Right ventricle myocardium inferior (tissue), 1 donor: ENCODE results near the gene ST8SIA3. TPM values are rescaled to one million over a fixed set of nuclear protein-coding genes. Genes with fewer than 3 reads are reported as not detected.

Source experiments
- ATAC-seq: fragments of 200-7000 bp; cut with Tn5 transposase; one replicate; pipeline ENCODE4 v1.9.1; 2020; ENCODE audit warnings: mild to moderate bottlenecking, moderate library complexity
- DNase-seq: peaks from one replicate; pipeline ENCODE4 v3.0.0; 2021; ENCODE audit errors: missing footprints
- intact Hi-C: fragments of 100-400 bp; cut with DNase I; formaldehyde crosslinking; loops from one replicate; pipeline ENCODE4 v1.11.0; 2022
- long read RNA-seq: library from polyadenylated mRNA; unstranded; transcript quantifications from one replicate; pipeline ENCODE4 v2.0.0, GENCODE V29; 2021
- total RNA-seq: library from RNA; stranded (reverse); fragmentation: NEBNext Ultra II Directional; extraction: Animal tissue kit (Norgen Biotek cat#: 25700); gene quantifications from one replicate; pipeline ENCODE4 v1.2.1, GENCODE V29; 2021
- donor health status: DM: no; HTN: yes; CAD: no; lungs with severe emphysema.

The ST8SIA3 gene, protein sequence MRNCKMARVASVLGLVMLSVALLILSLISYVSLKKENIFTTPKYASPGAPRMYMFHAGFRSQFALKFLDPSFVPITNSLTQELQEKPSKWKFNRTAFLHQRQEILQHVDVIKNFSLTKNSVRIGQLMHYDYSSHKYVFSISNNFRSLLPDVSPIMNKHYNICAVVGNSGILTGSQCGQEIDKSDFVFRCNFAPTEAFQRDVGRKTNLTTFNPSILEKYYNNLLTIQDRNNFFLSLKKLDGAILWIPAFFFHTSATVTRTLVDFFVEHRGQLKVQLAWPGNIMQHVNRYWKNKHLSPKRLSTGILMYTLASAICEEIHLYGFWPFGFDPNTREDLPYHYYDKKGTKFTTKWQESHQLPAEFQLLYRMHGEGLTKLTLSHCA
- not detected for total RNA-seq
- long read RNA-seq, result 0 reads

DNA sequence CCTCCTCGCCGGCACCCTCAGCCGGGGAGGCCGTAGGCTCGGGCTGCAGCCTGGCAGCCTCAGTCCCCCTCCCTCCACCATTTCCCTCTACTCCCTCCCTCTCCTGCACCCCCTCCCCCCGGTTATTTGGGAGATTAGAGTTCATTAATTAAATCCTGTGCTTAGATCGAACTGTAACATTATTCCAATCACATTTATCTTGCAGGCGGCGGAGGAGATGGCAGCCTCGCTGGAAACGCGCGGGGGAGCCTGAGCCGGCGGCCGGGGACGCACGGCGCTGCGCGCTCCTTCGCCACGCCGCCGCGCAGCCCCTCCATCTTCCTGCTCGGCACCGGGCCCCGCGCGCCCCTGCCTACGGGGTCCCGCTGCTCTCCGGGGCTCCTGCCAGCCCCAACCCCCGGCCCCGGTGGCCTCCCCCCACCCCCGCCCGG is at the start of gene ST8SIA3:
ST8SIA3 (plus strand) TSS at position 287 of the 431 bp plus-strand sequence. CDS start 290 bp downstream, outside the sequence.
- intact Hi-C loops, result no loop called here
- DNase-seq (no peak), ATAC-seq (no peak)

DNA sequence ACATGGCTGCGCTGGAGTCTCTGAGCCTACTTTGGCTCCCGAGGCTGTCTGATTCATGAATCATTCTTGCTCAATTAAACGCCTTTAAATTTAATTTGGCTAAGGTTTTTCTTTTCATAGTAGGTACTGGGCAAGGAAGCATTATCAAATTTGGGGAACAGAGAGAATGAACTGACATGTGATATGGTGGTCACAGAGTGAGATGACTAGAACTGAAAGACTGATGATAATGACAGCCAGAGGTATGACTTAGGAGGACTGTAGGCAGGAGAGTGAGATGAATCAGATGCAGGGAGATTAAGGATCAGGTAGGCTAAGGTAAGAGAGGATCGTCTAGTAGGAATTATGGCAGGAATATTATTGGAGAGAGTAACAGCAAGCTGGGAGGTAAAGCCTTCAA is 40.9 kb upstream of the ST8SIA3 start:
- DNase-seq (no peak), ATAC-seq (no peak)
- intact Hi-C loops, result no loop called here

DNA sequence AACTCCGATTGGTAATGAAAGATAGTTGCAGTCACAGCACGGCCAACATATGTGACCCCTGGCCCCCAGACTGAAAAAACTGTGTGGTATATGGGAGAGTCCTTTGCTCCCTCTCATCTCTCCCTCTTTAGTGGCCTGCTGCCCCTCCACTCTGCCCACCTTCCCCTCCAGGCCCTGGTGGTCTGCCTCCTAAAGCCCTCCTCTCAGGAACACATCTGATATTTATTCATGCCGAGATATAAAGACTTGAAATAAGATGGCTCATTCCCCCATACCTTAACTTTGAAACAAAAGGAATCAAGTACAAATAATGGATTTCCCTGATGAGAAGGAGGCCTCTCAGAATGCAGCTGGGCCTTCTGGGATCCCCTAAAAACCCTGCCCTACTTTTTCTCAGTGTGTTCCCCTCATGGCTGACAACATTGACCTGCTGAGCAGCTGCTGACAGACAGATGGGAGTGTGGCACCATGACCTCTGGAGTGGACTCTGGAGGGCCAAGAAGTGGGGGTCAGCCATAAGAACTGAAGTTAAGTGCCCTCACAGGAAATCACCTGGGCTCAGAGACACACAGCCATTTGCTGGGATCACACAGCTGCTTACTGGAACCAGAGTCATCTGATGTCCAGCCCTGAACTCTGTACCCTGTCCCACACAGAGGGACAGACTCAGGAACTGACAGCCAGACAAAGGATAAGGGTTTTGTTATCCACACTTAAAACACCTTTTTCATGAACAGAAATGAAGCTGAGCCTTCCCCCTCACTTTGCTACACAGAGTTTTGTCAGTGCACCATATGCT is 39.8 kb upstream of the ST8SIA3 start:
- DNase-seq, result no peak
- no peak for ATAC-seq
- intact Hi-C loops, result no loop called here

DNA sequence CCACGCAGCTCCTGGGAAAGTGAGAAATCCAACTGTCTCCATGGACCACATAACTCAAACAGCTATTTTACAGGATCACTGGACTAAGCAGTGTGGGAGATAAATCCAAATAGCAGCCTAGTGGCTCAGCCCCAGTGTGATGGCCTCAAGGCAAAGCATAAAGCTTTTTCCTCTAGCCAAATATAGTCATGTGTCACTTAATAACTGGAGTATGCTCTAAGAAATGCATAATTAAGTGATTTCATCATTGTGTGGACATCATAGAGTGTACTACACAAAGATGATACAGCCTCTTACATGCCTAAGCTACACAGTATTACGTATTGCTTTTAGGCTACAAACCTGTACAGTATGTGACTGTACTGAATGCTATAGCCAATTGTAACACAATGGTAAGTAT is 31.8 kb upstream of the ST8SIA3 start:
- intact Hi-C loops, result no loop called here
- ATAC-seq, result no peak

DNA sequence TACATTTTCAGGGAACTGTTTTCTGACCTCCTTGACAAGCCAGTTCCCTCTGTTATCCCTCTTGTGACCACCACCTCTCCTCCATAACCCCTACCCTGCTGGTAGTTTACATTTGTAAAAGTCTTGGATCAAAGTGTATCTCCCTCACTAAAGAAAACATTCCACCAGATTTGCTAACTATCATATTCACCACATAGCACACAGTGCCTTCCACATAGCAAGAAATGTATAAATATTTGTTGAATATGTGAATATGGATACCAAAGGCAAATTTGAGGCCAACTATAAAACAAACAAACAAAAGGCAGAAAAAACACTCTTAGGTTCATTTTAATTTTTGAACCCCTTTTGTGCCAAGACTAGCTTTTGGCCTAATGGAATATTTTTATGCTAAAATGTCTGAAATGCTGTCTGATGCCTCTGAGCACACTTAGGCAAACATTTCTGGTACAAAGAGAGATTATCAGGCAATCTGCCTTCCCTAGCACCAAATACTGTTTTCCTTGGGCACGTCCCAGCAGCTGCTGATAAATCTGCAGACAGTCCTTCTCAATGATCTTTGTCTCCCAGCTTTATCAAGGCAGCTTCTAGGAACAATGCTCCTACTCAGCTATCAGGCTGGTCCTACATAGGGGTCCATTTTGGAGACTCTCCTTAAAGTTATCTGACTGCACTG is 26.7 kb upstream of the ST8SIA3 start:
- ATAC-seq (no peak), DNase-seq (no peak)
- intact Hi-C loops, result no loop called here

More for the DNA sequence above, 31.8 kb upstream of the ST8SIA3 start:
- no peak for DNase-seq

DNA sequence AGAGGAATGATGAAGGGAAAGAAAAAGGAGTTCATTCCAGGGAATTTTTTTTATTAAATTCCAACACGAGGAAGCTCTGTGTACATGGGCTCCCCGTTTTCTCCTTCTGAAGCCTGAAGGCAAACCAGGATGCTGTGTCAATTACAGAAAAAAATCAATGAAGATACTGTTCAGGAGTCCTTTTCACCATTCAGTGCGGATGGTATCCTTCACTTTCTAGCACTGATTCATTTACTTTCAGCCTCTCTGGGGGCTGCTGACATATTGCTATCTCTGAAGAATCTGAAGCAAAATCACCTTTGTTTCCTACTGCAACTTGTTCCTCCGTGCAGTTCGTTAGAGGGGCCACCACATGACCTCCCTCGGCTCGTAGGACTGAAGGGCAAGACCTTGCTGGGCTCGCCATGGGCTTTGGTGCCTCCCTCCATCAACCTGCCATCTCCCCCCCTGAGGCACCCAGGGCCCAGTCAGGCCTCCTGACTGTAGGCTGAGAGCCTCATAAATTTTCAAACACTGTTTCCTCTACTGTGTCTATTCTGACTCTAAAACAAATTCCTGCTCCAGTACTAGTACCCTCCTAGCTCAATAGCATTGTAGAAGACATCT is 25.5 kb upstream of the ST8SIA3 start:
- intact Hi-C loops, result no loop called here

DNA sequence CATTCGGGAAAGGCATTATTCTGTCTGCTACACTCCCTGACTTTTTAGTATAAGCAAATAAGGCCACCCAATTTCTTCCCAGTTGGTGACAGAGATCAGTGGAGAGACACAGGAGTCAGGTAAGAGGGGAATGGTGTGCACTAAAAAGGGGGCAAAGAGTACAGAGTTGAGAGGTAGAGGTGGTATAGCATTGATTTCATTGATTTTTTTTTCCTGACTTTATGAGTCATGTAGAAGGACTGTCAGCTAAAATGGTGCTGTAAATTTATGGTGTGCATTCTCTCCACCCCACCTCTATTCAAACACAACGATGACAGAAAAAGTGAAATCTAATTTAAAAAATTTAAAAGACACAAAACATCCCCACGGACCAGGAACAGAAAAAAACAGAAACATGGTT is 23.7 kb upstream of the ST8SIA3 start:
- intact Hi-C loops, result no loop called here
- ATAC-seq (no peak), DNase-seq (no peak)

More for the DNA sequence above, 25.5 kb upstream of the ST8SIA3 start:
- DNase-seq (no peak), ATAC-seq (no peak)

DNA sequence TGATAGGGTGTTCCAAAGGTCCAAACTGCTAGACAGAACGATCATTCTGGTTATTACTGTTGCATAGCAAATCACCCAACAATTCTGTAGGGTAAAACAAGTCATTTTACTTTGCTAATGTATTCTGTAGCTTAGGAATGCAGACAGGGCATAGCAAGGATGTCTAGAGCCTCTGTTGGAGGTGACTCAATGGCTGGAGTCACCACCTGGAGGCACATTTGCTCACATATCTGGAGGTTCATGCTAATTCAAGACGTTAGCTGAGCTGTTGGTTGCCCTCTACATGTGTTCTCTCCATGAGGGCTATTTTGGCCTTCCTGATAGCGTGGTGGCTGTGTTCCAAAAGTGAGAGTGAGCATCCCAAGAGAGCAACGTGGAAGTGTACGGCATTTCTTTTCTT is 22.5 kb upstream of the ST8SIA3 start:
- DNase-seq (no peak), ATAC-seq (no peak)
- intact Hi-C loops, result no loop called here

DNA sequence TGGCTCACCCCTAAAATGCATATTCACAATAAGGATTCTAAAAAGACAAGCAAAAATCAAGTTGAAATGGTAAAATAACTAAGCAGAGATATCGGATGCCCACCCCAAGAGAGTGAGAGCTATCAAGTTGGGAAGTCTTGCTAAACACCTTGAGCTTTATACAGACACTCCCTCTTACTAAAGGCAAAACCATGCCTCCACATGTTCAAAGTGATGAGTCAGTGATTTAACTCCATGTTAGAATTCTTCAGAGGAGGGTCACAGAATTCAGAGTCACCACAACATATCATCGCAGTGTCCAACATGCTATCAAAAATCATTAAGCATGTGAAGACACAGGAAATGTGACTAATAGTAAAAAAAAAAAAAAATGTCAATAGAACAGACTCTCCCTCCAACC is 20.6 kb upstream of the ST8SIA3 start:
- no peak for DNase-seq
- no peak for ATAC-seq
- intact Hi-C loops, result no loop called here

DNA sequence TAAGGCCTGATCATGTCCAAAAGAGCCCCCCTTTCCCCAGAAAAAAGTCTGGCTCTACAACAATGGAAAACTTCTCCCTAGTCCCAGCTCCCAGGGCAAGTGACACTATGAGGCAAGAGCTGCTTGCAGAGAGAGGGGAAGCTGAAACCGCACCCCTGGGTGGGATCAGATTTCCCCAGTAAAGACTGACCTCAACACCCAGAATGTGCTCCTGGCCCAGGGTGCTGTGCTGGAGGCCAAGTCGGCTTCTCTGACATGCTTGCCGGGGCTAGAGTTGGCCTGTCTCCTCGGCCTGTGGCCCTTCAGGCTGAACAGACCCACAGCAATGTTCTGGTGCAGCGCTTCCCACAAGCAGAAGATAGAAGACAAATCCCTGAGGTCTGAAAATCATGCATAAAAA is 18.4 kb upstream of the ST8SIA3 start:
- DNase-seq (no peak), ATAC-seq (no peak)
- intact Hi-C loops, result no loop called here

DNA sequence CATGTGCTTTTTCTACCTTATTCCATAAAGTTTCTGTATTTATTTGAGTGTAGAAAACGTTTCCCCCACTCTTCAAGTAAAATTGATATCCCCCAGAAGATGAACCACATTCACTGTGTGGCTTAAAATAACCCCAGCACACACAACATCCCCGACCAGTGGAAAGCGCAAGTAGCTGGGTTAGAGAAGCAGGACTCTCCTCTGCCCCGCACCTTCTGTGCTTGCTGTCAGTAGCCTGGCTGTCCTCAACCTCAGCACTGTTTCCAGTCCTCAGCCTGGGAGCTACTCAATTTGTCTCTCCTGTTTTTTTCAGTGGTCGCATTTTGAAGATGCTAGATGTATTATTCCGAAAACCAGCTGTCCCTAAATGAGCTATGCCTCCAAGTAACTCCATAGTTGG is 18.0 kb upstream of the ST8SIA3 start:
- intact Hi-C loops, result no loop called here
- no peak for ATAC-seq
- no peak for DNase-seq

DNA sequence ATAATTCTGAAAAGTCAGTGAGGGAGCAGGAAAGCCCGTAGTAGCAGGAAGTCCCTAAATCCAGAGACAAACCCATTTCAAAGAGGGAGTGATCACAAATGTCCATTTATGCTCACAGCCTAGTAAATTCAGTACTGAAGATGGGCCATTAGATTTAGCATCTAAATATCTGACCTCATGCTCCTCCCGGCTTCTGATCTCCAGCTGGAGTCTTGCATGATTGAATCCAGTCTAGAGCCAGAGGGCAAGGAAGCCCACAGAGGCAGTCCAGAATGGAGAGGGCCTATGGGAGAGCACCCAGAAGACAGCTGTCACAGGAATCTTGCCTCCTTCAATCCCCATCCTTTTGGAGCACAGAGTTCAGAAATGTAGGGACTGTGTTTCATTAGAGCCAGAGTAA is 16.0 kb upstream of the ST8SIA3 start:
- DNase-seq (no peak), ATAC-seq (no peak)
- intact Hi-C loops, result no loop called here

DNA sequence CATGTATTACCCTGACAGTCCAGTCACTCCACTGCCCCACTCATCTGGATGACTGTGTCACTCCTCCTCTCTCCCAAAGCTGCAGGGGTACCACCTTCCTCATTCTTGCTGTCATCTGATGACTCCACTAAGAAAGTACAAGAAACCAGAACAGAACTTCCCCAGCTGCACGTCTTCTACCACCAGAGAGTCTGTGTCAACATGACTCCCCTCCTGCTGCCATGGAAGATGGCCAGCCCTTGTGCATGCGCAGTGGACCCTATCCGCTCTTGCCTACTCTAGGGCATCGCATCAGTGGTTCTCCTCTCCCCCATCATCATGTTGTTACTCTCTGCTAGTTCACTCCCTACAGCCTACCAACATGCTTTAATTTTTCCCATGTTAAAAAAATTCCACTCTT is 14.5 kb upstream of the ST8SIA3 start:
- no peak for ATAC-seq
- no peak for DNase-seq
- intact Hi-C loops, result no loop called here

DNA sequence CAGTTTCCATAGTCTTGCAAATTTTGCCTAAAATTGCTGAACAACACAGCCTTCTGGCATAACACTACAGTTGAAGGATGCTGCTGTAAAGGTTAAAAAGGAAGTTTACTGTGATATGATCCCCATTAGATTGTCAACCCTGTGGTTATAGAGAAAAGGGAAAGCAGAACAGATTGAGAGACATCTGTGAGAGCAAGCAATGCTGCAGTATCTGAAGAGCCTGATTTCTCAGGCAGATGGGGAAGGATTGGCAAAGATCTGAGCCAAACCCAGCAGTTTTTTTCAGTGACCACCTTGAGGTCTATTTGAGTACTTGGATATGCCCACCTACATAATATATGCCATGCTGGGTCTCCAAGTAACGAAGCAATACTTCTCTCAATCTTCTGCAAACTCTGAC is 8.5 kb upstream of the ST8SIA3 start:
- DNase-seq, result no peak
- intact Hi-C loops, result no loop called here
- ATAC-seq, result no peak

DNA sequence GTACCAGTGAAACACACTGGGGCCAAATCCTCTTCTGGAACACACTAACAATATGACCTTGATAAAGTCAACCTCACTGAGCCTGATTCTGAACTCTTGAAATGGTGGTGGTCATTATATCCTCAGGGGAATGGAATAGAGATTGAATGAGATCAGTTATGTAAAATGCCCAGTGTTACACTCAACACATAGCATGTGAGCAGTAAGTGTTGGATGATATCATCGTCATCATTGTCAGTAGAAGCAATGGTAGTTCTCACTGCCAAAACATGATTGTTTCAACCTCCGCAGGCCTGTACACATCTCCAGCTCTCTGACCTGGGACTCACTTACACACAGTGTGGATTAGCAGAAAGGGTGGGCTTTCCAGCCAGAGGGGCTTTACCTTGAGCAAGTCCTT is 5.5 kb upstream of the ST8SIA3 start:
- no peak for ATAC-seq
- no peak for DNase-seq
- intact Hi-C loops, result no loop called here

DNA sequence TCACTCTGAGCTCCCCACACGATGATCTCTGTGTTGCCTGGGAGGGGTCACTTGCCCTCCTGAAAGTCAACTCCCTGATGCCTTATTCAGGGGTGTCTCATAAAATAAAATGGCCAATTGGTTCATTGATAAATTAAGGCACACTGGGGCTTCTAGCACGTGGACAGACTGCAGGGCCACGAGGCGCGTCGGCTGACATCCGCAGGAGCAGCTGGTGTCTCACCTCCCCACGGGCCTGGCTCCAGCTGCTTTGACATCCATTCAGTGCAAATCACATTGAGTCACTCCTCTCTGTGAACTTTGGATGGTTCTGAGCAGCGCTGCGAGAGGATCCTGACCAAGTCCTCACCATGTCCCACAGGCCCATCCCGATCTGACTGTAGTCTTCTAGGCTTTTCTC is 4.6 kb upstream of the ST8SIA3 start:
- intact Hi-C loops, result no loop called here

DNA sequence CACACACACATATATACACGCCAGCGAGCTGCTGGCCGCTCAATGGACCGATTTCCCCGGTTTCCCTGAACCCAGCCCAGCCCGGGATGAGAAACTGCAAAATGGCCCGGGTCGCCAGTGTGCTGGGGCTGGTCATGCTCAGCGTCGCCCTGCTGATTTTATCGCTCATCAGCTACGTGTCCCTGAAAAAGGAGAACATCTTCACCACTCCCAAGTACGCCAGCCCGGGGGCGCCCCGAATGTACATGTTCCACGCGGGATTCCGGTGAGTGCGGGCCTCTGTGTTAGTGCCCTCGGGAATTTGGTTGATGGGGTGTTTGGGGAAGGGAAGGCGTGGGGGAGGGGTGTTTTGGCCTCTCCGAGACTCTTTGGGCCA is 392 bp downstream of the ST8SIA3 start:
- intact Hi-C loops, result no loop called here
- ATAC-seq (no peak), DNase-seq (no peak)

More for the DNA sequence above, 4.6 kb upstream of the ST8SIA3 start:
- DNase-seq (no peak), ATAC-seq (no peak)

DNA sequence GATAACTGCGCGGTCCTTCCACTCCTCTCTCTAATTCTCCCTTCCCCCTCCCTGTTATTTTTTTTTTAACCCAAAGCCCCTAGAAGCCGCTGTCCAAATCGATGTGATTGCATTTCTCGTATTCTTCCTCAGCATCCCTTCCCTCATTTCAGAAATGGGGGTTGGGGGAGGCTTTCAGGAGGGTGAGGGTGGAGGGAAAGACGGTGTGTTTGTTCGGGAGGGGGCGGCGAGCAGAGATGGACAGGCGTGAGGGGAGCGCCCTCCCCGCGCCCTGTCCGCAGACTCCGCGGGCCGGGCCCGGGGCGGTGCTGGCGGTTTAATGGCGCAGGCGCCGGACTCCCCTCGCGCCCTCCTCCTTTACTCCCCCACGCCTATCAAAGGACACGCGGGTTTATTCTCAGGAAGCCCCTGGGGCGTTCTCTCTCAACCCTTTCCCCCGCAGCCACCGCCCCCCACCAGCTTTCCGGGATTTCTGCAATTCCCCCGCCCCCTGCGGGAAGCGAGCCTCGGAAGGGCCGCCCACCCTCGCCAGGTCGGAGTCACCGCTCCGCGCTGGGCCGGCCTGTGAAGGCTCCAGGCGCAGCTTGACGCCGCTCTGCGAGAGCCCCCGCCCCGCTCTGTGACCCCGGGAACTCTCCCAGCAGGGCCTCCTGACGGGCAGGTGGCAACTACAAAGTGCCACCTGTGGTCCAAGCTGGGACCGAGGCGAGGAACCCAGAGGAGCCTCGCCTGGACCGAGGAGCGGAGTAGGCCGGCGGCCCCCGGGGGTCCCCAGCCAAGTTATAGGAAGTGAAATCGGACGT is 981 bp downstream of the ST8SIA3 start:
- ATAC-seq (peak; percentile 13), DNase-seq (no peak)
- intact Hi-C loops, result no loop called here
